Middle frontal gyrus (tissue), 1 donor: ENCODE data around the gene TMEM44.

Experiments used
- DNase-seq: peaks from one replicate; pipeline ENCODE4 v3.0.0-alpha.2; 2015; ENCODE audit warnings: low spot score; ENCODE audit errors: extremely low spot score

The TMEM44 gene

DNA sequence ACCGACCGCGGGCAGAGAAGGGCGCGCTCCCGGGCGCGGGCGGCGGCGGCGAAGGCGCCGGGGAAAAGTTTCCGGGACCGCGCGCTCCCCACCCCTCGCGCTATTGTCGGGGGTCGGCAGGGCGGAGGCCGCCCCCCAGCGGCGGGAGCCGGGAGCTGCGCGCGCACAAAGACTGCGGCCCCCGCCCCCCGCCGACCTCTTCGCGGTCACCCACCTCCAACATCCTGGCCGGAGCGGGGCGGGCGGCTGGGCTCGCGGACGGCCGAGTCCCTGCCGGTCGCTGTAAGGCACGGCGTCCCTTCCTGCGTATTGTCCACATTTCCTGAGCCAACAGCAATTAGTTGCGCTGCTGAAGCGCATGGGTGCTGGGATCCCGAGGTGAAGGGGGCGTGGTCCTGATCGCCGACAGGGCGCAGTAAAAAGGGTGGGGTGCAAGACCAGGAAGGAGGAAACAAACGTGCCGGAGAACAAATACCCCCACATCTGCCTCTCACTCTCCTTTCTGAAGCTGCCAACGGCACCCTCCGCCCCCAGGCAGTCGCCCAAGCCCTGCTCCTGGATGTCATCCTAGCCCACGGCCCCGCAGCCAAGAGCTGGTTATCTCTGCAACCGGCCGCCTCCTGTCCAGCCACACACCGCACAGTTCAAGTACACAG, at the start of gene TMEM44:
Gene TMEM44 (minus strand): TSS at position 71 of the 656 bp plus-strand sequence. CDS start 204 bp downstream, outside the sequence.
- no peak for DNase-seq

GRCh38 chr3:194682694-194683310, 49.6 kb upstream of the TMEM44 start:
- DNase-seq = peak; percentile 74

DNA sequence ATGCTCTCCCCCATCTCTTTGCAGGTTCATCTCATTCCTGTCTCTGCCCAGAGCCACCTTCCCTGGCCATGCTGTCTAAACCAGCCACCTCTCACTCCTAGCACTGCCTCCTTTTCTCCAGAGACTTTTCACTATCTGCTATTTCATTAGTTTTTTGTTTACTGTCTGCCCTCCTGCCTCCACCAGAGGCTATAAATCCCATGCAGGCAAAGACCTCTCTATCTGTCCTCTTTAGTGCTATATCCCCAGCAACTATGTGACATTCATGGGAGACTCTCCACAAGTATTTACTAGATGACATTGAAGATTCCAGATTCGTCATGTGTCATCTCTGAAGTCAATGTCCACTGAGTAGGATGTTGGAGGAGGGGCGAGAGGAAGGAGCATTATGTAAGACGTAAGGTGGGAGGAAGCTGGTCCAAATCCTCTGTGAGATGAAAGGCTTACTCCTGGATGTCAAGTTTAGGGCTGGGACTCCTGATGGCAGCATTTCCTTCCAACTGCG, 49.0 kb upstream of the TMEM44 start:
- DNase-seq = no peak

- DNase-seq = no peak
Measured at GRCh38 chr3:194680888-194681615, 47.8 kb upstream of the TMEM44 start.

DNA sequence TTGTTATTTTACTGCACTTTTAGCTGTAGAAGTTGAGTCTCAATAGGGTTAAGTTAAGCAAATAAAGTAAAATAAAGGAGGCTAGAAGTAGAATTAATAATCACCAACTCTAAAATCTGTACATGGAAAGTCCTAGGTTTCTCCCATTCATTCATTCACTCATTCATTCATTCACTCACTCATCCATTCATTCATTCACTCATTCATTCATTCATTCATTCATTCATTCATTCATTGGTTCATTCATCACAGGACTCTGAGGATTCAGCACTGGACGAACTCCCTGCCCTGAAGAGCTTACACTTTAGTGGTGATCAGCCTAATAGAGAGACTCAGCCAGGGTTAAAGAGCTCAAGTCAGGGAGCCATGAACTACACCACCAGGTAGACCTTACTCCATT, 43.3 kb upstream of the TMEM44 start:
- no peak for DNase-seq

DNA sequence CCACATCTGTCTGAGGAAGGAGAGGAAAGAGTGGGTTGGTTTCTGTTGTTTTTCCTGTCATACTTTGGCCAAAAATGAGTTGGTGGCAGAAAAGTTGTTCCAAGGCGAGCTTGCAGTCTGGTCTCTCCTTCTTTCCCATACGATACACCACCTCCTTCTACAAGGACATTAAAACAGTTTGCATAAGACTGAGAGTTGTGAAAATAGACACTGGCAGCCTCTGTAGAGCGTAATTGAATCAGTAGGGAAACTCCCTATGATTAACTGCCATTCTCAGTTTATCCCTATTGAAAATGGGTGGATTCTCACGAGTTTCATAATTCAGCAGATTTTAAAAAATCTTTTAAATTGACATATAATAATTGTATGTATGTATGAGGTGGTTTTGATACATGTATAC, 42.5 kb upstream of the TMEM44 start:
- DNase-seq = no peak

GRCh38 chr3:194675081-194675640, 41.9 kb upstream of the TMEM44 start:
- no peak for DNase-seq

GRCh38 chr3:194673761-194674160, 40.5 kb upstream of the TMEM44 start:
- DNase-seq = peak; percentile 37

- no peak for DNase-seq
Measured at GRCh38 chr3:194672876-194673275, 39.7 kb upstream of the TMEM44 start.

GRCh38 chr3:194671900-194672808, 38.9 kb upstream of the TMEM44 start, which contains the start of gene LSG1:
Gene LSG1, minus strand, starts transcription at chr3:194672191. Its CDS starts 29 bp downstream, at chr3:194672162.
- DNase-seq = peak; percentile 92

- no peak for DNase-seq
Measured at GRCh38 chr3:194671511-194671899, 38.3 kb upstream of the TMEM44 start.

DNA sequence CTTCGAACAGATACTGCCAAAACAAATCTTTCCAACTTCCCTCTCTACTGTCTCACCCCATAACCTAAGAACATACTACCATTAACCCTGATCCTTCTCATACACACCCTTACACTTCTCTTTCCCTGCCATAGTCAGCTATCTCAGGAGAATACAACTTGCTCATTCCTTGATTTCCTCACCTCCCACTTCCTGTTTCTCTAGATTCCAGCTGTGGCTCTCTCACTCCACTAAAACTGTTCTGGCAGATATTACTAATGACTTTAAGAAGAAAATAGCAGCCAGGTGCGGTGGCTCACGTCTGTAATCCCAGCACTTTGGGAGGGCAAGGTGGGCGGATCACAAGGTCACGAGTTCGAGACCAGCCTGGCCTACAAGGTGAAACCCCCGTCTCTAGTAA, 34.1 kb upstream of the TMEM44 start:
- DNase-seq = no peak

DNA sequence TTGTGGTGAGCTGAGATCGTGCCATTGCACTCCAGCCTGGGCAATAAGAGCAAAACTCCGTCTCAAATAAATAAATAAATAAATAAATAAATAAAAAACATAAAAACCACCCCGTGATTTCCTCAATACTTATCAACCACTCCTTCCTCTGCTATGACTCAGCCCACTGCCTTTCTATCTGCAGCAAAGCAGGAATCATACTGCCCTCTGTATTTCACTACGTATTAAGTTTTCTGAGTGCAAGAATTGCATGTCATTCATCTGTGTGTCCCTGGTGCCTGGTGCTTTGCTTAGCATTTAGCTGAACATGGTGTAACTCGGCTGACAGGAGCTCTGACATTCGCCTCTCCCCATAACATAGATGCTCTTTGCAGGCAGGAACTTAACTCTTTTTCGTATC, 31.6 kb upstream of the TMEM44 start:
- no peak for DNase-seq

GRCh38 chr3:194661946-194662345, 28.7 kb upstream of the TMEM44 start:
- no peak for DNase-seq

DNA sequence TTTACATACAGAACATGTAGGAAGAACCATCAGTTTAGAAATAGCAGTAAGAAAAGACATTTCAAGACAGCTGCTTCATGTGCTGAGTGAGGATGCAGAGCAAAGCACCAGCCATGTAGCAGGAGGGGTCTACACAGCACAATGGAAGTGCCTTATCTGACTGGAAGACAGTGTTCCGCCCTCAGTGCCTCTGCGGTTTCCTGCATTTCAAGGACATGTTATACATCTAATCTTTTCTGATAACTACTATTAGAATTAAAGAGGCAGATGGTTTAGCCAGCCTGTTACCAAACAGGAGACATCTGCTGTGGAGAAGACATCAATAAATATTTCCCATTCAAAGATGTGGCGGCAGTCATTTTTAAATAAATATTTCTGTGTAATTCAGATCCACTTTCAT, 28.2 kb upstream of the TMEM44 start:
- DNase-seq = no peak

- DNase-seq = no peak
Measured at GRCh38 chr3:194659778-194660177, 26.6 kb upstream of the TMEM44 start.

GRCh38 chr3:194658477-194659242, 25.4 kb upstream of the TMEM44 start:
- no peak for DNase-seq

- no peak for DNase-seq
Measured at GRCh38 chr3:194657439-194657838, 24.2 kb upstream of the TMEM44 start.

DNA sequence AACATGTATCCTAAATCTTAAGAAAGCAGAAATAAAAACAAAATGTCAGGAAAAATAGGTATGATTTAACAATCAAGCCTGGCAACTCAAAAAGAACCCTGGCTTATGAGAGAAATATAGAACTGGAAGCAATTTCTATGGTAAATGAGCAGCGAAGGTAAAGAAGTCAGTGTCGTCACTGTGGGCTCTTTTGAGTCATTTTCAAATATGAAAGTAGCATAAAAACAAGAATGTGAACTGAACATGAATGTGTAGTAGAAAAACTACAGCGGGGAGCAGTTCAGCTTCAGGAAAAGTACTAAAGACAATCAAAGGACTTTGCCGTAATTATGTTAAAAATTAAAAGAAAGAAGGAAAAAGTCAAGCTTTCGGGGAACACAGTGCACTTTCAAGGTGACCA, 21.2 kb upstream of the TMEM44 start:
- no peak for DNase-seq

DNA sequence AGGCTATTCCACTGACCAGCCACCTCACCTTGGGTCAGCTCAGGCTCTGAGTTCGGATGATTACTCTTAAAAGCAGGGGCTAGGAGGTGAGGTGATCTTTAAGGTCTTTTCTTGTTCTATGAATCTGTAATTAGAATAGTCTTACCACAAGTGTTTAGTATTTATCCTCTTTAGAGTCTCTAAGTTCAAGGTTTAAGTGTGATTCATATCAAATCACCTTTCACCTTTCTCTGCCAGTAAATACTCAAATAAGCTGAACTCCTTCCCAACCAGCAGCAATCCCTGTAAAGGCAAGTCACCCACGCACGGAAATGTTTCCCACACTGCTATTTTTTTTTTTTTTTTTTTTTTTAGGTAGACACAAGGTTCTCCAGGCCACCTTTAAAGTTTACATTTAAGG, 14.5 kb upstream of the TMEM44 start:
- DNase-seq = no peak
